ENCODE data around the gene WDR44.

WDR44 gene

GRCh38 chrX:118350221-118350620, 4.3 kb downstream of the WDR44 start:
- Mint-ChIP-seq H3K4me1 (ENCODE audit: low read depth) (peaks cover 62% of the 10 kb centered on the region), H3K27me3 (no peaks in the 10 kb centered on the region), H3K9me3 (no peaks in the 10 kb centered on the region), H3K27ac (peak overlapping the region; percentile 55), H3K4me3 (peak overlapping the region; percentile 30), H3K36me3 (ENCODE audit: low read depth) (no peaks in the 10 kb centered on the region)

GRCh38 chrX:118350706-118351105, 4.8 kb downstream of the WDR44 start:
- Mint-ChIP-seq H3K27me3 (no peaks in the 10 kb centered on the region), H3K4me3 (peak overlapping the region; percentile 30), H3K4me1 (ENCODE audit: low read depth) (peaks cover 66% of the 10 kb centered on the region), H3K27ac (peak overlapping the region; percentile 55), H3K36me3 (ENCODE audit: low read depth) (no peaks in the 10 kb centered on the region), H3K9me3 (no peaks in the 10 kb centered on the region)

- H3K27ac Mint-ChIP-seq: no peak overlapping the region
- H3K36me3 Mint-ChIP-seq (ENCODE audit: low read depth): no peaks in the 10 kb centered on the region
- H3K9me3 Mint-ChIP-seq: no peaks in the 10 kb centered on the region
- no peaks in the 10 kb centered on the region for H3K27me3 Mint-ChIP-seq
- H3K4me3 Mint-ChIP-seq: peak overlapping the region; percentile 30
- peaks cover 72% of the 10 kb centered on the region for H3K4me1 Mint-ChIP-seq (ENCODE audit: low read depth)
These were observed 6.7 kb downstream of the WDR44 start for GRCh38 chrX:118352566-118352965.

DNA sequence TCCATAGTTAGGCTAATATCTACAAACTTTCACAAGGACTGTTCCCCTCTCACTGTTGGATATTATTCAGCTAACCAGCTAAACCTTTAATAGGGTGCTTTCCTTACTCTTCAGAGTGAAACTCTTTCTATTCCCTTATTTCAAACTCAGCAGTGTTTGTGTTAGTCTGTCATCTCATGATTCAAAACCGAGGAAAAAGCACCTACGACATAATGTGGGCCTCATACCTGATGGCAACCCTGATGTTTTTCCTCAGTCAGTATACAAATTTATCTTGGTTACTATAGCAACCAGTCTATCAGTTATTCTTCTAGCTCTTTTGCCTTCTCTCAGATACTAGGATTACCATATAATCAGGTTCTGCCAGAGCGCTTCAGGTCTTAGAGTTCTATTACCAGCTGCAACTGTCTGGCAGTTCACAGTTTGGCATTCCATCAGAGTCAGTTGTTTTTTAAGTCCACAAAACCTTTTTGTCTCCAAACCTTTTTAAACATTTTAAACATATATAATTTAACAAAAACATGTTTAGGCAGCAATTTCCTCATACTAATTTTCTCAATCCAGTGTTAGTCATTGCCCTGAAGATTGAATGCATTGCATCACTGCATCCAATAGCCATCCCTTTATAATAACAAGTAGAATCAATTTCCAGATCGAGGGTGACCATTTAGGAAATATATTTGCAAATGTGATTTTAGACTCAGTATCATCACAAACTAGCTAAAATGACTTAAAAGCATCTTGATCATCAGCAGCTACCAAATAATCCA, 7.4 kb downstream of the WDR44 start:
- no peaks in the 10 kb centered on the region for H3K36me3 Mint-ChIP-seq (ENCODE audit: low read depth)
- H3K27me3 Mint-ChIP-seq: no peaks in the 10 kb centered on the region
- peaks cover 65% of the 10 kb centered on the region for H3K4me1 Mint-ChIP-seq (ENCODE audit: low read depth)
- H3K9me3 Mint-ChIP-seq: no peaks in the 10 kb centered on the region
- peak overlapping the region; percentile 43 for H3K27ac Mint-ChIP-seq
- no peak overlapping the region for H3K4me3 Mint-ChIP-seq

- Mint-ChIP-seq H3K4me3 (no peak overlapping the region), H3K27me3 (no peaks in the 10 kb centered on the region), H3K27ac (no peak overlapping the region), H3K9me3 (no peaks in the 10 kb centered on the region), H3K4me1 (ENCODE audit: low read depth) (peaks cover 60% of the 10 kb centered on the region), H3K36me3 (ENCODE audit: low read depth) (no peaks in the 10 kb centered on the region)
These were observed 9.5 kb downstream of the WDR44 start for GRCh38 chrX:118355225-118355920.

DNA sequence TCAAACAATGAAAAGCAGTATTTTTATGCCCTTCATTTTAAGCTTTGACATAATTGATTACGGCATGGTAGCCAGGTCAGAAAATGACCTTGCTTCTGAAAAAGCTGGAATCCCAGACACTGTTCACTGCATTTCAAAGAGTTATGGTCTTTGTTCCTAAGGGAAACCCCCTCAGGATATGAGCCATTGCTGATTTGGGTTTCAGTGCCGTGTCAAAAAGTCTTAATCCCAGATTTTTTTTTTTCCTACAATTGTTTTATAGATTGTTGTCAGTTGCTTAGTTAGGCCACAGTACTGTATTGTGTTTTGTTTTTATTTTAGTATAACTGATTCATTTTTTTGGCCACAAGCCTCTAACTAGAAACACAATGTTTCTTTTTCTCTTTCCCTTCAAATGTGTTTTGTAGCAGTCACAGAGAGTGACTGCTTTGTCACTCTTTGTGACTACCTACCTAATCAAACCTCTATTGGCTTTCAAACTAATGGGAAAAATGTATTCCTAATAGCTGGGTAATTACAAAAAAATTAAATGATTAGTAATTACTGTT, 10.3 kb downstream of the WDR44 start:
- no peaks in the 10 kb centered on the region for H3K27me3 Mint-ChIP-seq
- no peak overlapping the region for H3K4me3 Mint-ChIP-seq
- no peaks in the 10 kb centered on the region for H3K9me3 Mint-ChIP-seq
- no peak overlapping the region for H3K27ac Mint-ChIP-seq
- H3K4me1 Mint-ChIP-seq (ENCODE audit: low read depth): peaks cover 60% of the 10 kb centered on the region
- no peaks in the 10 kb centered on the region for H3K36me3 Mint-ChIP-seq (ENCODE audit: low read depth)

- Mint-ChIP-seq H3K27me3 (no peaks in the 10 kb centered on the region), H3K4me1 (ENCODE audit: low read depth) (peaks cover 50% of the 10 kb centered on the region), H3K27ac (no peak overlapping the region), H3K36me3 (ENCODE audit: low read depth) (no peaks in the 10 kb centered on the region), H3K9me3 (no peaks in the 10 kb centered on the region), H3K4me3 (no peak overlapping the region)
These were observed 14.7 kb downstream of the WDR44 start for GRCh38 chrX:118360429-118361125.

GRCh38 chrX:118364261-118364660, 18.4 kb downstream of the WDR44 start:
- Mint-ChIP-seq H3K4me3 (no peak overlapping the region), H3K4me1 (ENCODE audit: low read depth) (peaks cover 34% of the 10 kb centered on the region), H3K9me3 (no peaks in the 10 kb centered on the region), H3K27me3 (no peaks in the 10 kb centered on the region), H3K27ac (peak overlapping the region; percentile 58), H3K36me3 (ENCODE audit: low read depth) (no peaks in the 10 kb centered on the region)

- Mint-ChIP-seq H3K27me3 (no peaks in the 10 kb centered on the region), H3K36me3 (ENCODE audit: low read depth) (peaks cover 4% of the 10 kb centered on the region), H3K4me1 (ENCODE audit: low read depth) (peaks cover 24% of the 10 kb centered on the region), H3K9me3 (no peaks in the 10 kb centered on the region), H3K27ac (no peak overlapping the region), H3K4me3 (no peak overlapping the region)
These were observed 21.4 kb downstream of the WDR44 start for GRCh38 chrX:118367338-118367737.

DNA sequence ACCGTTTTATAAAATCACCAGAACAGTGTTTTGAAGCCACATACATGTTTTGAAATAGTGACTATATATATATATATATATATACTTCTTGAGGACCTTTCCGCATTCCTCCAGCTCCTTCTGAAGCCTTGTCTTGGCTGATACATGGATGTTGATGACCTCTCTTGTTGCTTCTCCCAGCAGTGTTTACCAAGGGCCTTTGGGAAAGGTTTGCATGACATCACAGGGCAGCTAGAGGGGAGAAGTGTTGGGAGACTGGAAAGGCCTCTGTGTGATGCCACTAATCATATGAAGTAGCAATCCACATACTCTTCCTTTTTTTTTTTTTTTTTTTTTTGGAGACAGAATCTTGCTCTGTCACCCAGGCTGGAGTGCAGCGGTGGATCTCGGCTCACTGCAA, 22.5 kb downstream of the WDR44 start:
- peaks cover 24% of the 10 kb centered on the region for H3K4me1 Mint-ChIP-seq (ENCODE audit: low read depth)
- H3K27me3 Mint-ChIP-seq: no peaks in the 10 kb centered on the region
- H3K27ac Mint-ChIP-seq: no peak overlapping the region
- no peaks in the 10 kb centered on the region for H3K9me3 Mint-ChIP-seq
- H3K36me3 Mint-ChIP-seq (ENCODE audit: low read depth): peaks cover 4% of the 10 kb centered on the region
- H3K4me3 Mint-ChIP-seq: no peak overlapping the region

DNA sequence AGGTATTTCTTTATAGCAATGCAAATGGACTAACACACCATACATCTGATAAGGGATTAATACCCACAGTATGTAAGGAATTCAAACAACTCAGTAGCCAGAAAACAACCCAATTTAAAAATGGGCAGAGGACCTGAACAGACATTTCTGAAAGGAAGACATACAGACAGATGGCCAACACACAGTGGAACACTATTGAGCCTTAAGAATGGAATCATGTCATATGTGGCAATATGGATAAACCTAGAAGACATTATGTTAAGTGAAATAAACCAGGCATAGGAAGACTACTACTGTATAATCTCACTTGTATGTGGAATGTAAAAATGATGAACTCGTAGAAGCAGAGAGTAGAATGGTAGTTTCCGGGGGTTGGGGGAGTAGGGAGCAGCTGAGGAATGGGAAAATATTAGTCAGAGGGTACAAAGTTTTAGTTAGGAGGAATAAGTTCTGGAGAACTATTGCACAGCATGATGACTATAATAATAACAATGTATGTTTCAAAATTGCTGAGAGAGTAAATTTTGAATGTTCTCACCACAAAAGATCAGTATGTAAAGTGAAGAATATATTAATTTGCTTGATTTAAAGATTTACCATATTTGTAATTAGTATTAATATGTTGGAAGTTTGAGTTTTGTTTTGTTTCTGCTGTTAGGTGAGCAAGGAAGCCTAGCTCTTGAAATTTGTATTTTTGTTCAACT, 25.2 kb downstream of the WDR44 start:
- H3K4me3 Mint-ChIP-seq: no peak overlapping the region

GRCh38 chrX:118373538-118373937, 27.6 kb downstream of the WDR44 start:
- peaks cover 6% of the 10 kb centered on the region for H3K4me1 Mint-ChIP-seq (ENCODE audit: low read depth)
- H3K9me3 Mint-ChIP-seq: no peaks in the 10 kb centered on the region
- H3K27me3 Mint-ChIP-seq: no peaks in the 10 kb centered on the region
- H3K4me3 Mint-ChIP-seq: no peak overlapping the region
- H3K27ac Mint-ChIP-seq: no peak overlapping the region
- peaks cover 4% of the 10 kb centered on the region for H3K36me3 Mint-ChIP-seq (ENCODE audit: low read depth)

More for the DNA sequence above, 25.2 kb downstream of the WDR44 start:
- Mint-ChIP-seq H3K4me1 (ENCODE audit: low read depth) (peaks cover 6% of the 10 kb centered on the region), H3K9me3 (no peaks in the 10 kb centered on the region), H3K27me3 (no peaks in the 10 kb centered on the region), H3K36me3 (ENCODE audit: low read depth) (peaks cover 4% of the 10 kb centered on the region), H3K27ac (peak overlapping the region; percentile 80)

DNA sequence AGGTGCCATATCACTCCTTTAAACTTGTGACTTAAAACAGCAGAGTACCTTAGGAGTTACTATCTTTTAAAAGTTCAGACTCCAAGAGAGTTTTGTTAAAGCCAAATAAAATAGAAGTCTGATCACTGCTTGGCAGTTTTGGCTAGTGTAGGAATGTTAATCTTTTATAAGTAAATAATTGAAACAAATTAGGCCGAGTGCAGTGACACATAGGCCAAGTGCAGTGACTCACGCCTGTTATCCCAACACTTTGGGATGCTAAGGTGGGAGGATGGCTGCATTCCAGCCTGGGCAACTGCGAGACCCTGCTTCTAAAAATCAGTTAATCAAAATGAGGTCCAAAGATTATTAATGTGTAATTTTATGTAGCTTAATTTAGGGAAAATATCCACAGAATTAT, 37.2 kb downstream of the WDR44 start:
- Mint-ChIP-seq H3K36me3 (ENCODE audit: low read depth) (peaks cover 3% of the 10 kb centered on the region), H3K4me1 (ENCODE audit: low read depth) (no peaks in the 10 kb centered on the region), H3K4me3 (no peak overlapping the region), H3K27me3 (no peaks in the 10 kb centered on the region), H3K9me3 (no peaks in the 10 kb centered on the region), H3K27ac (no peak overlapping the region)

DNA sequence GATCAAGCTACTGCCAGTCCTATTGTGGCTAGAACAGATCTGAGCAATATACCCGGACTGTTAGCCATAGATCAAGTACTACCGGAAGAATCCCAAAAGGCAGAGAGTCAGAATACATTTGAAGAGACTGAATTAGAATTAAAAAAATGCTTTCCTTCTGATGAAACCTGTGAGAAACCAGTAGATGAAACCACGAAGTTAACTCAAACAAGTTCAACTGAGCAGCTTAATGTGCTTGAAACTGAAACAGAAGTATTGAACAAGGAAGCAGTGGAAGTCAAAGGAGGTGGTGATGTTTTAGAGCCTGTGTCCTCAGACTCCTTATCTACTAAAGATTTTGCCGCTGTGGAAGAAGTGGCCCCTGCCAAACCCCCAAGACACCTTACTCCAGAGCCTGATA, 46.8 kb downstream of the WDR44 start:
- Mint-ChIP-seq H3K9me3 (no peaks in the 10 kb centered on the region), H3K27ac (no peak overlapping the region), H3K4me1 (ENCODE audit: low read depth) (no peaks in the 10 kb centered on the region), H3K27me3 (no peaks in the 10 kb centered on the region), H3K4me3 (no peak overlapping the region), H3K36me3 (ENCODE audit: low read depth) (peaks cover 14% of the 10 kb centered on the region)
